Tibial nerve (tissue), 4 donors: ENCODE data around the gene ARID5B.

ENCODE experiments used
- CTCF ChIP-seq, 5 experiments: fragments of 200-600 bp in 3 of 5; fragments of 450-650 bp in 2 of 5; sonication (generic) in 3 of 5; IDR thresholded peaks; one replicate each; pipeline ENCODE4 v1.5.1; 2016 to 2019; ENCODE audit warnings: antibody characterized with exemption in 5 of 5, mild to moderate bottlenecking in 3 of 5, moderate library complexity in 2 of 5
- EP300 ChIP-seq, 2 donors: sonication (generic); formaldehyde crosslinking; IDR thresholded peaks; one replicate each; pipeline ENCODE4 v1.6.1; 2017; ENCODE audit warnings: antibody characterized with exemption in 2 of 2, mild to moderate bottlenecking in 1 of 2
- POLR2A ChIP-seq, 2 donors: fragments of 450-650 bp; IDR thresholded peaks; one replicate each; pipeline ENCODE4 v1.6.1; 2017; ENCODE audit warnings: antibody characterized with exemption in 2 of 2, mild to moderate bottlenecking in 2 of 2, moderate library complexity in 2 of 2

- TF ChIP-seq EP300 (IDR thresholded peaks at IDR 0.05): no peak
- TF ChIP-seq CTCF (IDR thresholded peaks at IDR 0.05): no peak
- TF ChIP-seq POLR2A (IDR thresholded peaks at IDR 0.05): no peak
Observed at GRCh38 chr10:62062752-62063512, 161.4 kb downstream of the ARID5B start.
